ENCODE results near the gene SVOPL.

GRCh38 chr7:138565071-138565450 is 136.1 kb downstream of the SVOPL start:
- TF ChIP-seq POLR2AphosphoS5 (IDR thresholded peaks at IDR 0.05) (no peak), CTCF (IDR thresholded peaks at IDR 0.05) (no peak), POLR2A (IDR thresholded peaks at IDR 0.05) (no peak)

All from breast epithelium (tissue), 3 donors.